ENCODE measurements around the gene OR4D2. TPM values are rescaled to one million over a fixed set of nuclear protein-coding genes. Genes with fewer than 3 reads are reported as not detected.

The OR4D2 gene
- total and polyA plus RNA-seq, 2 of the 8 experiments (the other 6 are each of a cell fraction or from before 2014, with no cell fraction given): not detected

DNA sequence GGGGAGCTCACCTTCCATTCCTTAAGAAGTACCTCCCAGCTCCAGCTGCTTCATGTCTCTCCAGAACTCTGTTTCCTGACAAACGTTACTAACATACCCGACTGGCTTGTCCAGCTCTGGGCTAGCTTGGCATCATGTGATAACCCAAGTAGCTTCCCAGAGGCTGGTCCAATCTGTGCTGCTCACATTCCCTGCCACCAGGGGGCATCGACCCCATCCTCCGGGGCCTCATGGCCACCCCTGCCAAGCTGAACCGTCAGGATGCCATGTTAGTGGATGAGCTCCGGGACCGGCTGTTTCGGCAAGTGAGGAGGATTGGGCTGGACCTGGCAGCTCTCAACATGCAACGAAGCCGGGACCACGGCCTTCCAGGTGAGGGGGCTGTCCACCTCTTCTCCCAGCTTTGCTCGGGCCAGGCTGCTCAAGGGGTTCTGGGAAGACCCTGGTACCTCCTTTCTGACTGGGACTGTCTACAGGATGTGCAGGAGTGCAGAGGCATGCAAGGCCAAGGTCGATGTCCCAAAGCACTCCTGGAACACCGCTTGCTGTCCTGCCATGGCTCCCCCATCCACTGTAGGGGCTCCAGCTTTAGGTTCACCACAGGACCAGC, 33.3 kb downstream of the OR4D2 start:
- Histone ChIP-seq H3K79me2 (ENCODE audit: control insufficient read depth in 1 of 2, insufficient read depth in 2 of 2, low read length in 2 of 2) (no peaks in the 10 kb centered on the region), H3K27me3 (replicated peaks in 1 of 4; ENCODE audit: control insufficient read depth in 3 of 4, extremely low read depth in 1 of 4, insufficient read depth in 3 of 4, low read length in 3 of 4) (no peaks in the 10 kb centered on the region), H3K18ac (ENCODE audit: extremely low read depth, low read length) (no peak overlapping the region; the same call in 1 of the 2 replicates), H3K36me3 (ENCODE audit: control insufficient read depth in 2 of 4, insufficient read depth in 4 of 4, low read length in 3 of 4) (no peaks in the 10 kb centered on the region), H3K4ac (replicated peaks; ENCODE audit: insufficient read length, low read depth, low read length) (peak overlapping the region; percentile 15), H3K23ac (ENCODE audit: insufficient read length) (no peak overlapping the region), H2BK20ac (ENCODE audit: low read length) (peak overlapping the region; percentile 29), H3K4me1 (replicated peaks in 1 of 4; ENCODE audit: control insufficient read depth in 3 of 4, insufficient read depth in 4 of 4, low read length in 3 of 4) (no peaks in the 10 kb centered on the region), H4K8ac (ENCODE audit: extremely low read depth, insufficient read depth, low read length) (no peak overlapping the region), H3K23me2 (ENCODE audit: low read depth, low read length) (no peaks in the 10 kb centered on the region), H2BK12ac (ENCODE audit: low read depth, low read length) (peak overlapping the region; percentile 60; the same call in 1 of the 2 replicates), H2BK5ac (ENCODE audit: low read depth, low read length) (no peak overlapping the region), H4K20me1 (replicated peaks in 1 of 2; ENCODE audit: control insufficient read depth in 1 of 2, insufficient read depth in 2 of 2, low read length in 2 of 2) (no peaks in the 10 kb centered on the region), H3K27ac (ENCODE audit: low read depth, low read length) (no peak overlapping the region), H3K14ac (ENCODE audit: insufficient read length) (no peak overlapping the region), H3K9me3 (ENCODE audit: insufficient read depth in 2 of 2, low read depth in 1 of 2, low read length in 1 of 2) (no peaks in the 10 kb centered on the region), H3K4me2 (ENCODE audit: insufficient read depth in 1 of 2, low read depth in 2 of 2, low read length in 2 of 2) (no peak overlapping the region), H2AK5ac (ENCODE audit: low read depth, low read length) (no peak overlapping the region), H3K56ac (replicated peaks; ENCODE audit: insufficient read length, low read depth, low read length) (no peak overlapping the region), H4K91ac (replicated peaks; ENCODE audit: insufficient read length, low read length) (no peak overlapping the region), H3K9ac (replicated peaks in 1 of 4; ENCODE audit: extremely low read depth in 1 of 4, low read depth in 3 of 4, low read length in 3 of 4) (no peak overlapping the region), H2BK15ac (ENCODE audit: low read length) (no peak overlapping the region), H3K4me3 (ENCODE audit: extremely low read depth in 1 of 4, insufficient read depth in 2 of 4, low read depth in 3 of 4, low read length in 4 of 4) (no peak overlapping the region), H2BK120ac (replicated peaks; ENCODE audit: low read depth, low read length) (no peak overlapping the region), H3K79me1 (ENCODE audit: low read depth, low read length) (no peaks in the 10 kb centered on the region), H2AFZ (ENCODE audit: low read length) (peak overlapping the region; percentile 73; the same call in 1 of the 2 replicates), H4K5ac (ENCODE audit: insufficient read length, low read depth, low read length) (no peak overlapping the region)
- FAIRE-seq: no peak
- ChIA-PET POLR2A (ENCODE audit: partially characterized antibody) (interaction anchor here (1.5 to 1.9 kb wide), 2 partner anchors 9 to 19 kb away, joined by 3 to 6 read pairs; partner anchors contain the start of gene MKS1), CTCF (ENCODE audit: partially characterized antibody) (interaction anchor here (0.6 to 7.6 kb wide), 34 partner anchors 9 to 1788 kb away, joined by 3 to 127 read pairs (median 4); partner anchors contain the start of genes EPX, LPO, MKS1 and MTMR4)
- WGBS, 2 experiments (ENCODE audit: extremely low coverage in 1 of 2, insufficient coverage in 1 of 2, insufficient read length in 1 of 2, insufficient replicate concordance in 2 of 2, low coverage in 1 of 2, low lambda C conversion rate in 2 of 2, missing lambda C conversion rate in 1 of 2): 71% methylated on average over 14 of the region's 14 CpGs; no CpG with 5 or more reads in 1 of the 2 experiments
- peak; percentile 27 to 89 for DNase-seq (ENCODE audit: low read depth in 1 of 2, low spot score in 2 of 2)
- TF ChIP-seq TBP (IDR thresholded peaks at IDR 0.05; ENCODE audit: low read depth, low read length) (no peak), SP1 (IDR thresholded peaks at IDR 0.05; ENCODE audit: low read depth, low read length) (no peak), HDAC6 (IDR thresholded peaks at IDR 0.05; ENCODE audit: low read depth, low read length) (no peak), SIX5 (IDR thresholded peaks at IDR 0.05; ENCODE audit: low read depth, low read length) (no peak), CBX8 (IDR thresholded peaks at IDR 0.05; ENCODE audit: borderline replicate concordance, low read depth, low read length) (no peak), SP4 (IDR thresholded peaks at IDR 0.05; ENCODE audit: low read length) (no peak), CBX5 (IDR thresholded peaks at IDR 0.05; ENCODE audit: low read depth, low read length) (no peak), GABPA (IDR thresholded peaks at IDR 0.05; ENCODE audit: borderline replicate concordance, insufficient read depth, low read length) (0 out of 2 replicates have a peak, but pooled peaks have one; percentile 18), KDM5A (IDR thresholded peaks at IDR 0.05; ENCODE audit: low read length) (no peak), BCL11A (IDR thresholded peaks at IDR 0.05; ENCODE audit: low read depth in 2 of 2, low read length in 2 of 2) (no peak), EGR1 (IDR thresholded peaks at IDR 0.05; ENCODE audit: borderline replicate concordance, low read depth, low read length) (no peak), ZNF274 (IDR thresholded peaks at IDR 0.05; ENCODE audit: borderline replicate concordance, extremely low read depth, low read length) (no peak), RXRA (IDR thresholded peaks at IDR 0.05; ENCODE audit: insufficient read depth, low read depth, low read length) (no peak)
- TF ChIP-seq, protein P1, sequence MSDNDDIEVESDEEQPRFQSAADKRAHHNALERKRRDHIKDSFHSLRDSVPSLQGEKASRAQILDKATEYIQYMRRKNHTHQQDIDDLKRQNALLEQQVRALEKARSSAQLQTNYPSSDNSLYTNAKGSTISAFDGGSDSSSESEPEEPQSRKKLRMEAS (IDR thresholded peaks at IDR 0.05): peak; percentile 96
